Measurements from ENCODE around the gene OTP. TPM values are rescaled to one million over a fixed set of nuclear protein-coding genes. Genes with fewer than 3 reads are reported as not detected.

The OTP gene
- total RNA-seq, 2 donors from 2014 or later = not detected

DNA sequence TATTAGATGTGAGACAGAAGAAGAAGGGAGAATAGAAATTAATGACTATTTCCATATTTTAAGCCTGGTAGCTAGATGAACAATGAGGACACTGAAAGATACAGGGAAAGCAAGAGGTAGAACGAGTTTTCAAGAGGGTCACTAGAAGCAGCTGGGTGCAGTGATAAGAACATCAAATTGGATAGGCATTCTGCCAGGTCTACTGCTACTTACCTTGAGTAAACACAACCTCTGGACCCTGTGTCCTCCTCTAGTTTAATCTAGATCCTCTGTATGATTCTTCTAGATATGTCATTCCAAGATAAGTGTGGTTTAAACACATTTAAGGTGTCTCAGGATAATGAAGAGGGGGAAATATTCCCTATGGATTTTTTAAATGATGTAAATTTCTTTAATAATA lies 31.2 kb downstream of the OTP start:
- 67% methylated on average over 1 of the region's 1 CpG for WGBS
- TF ChIP-seq POLR2AphosphoS5 (IDR thresholded peaks at IDR 0.05) (no peak), POLR2A (IDR thresholded peaks at IDR 0.05) (no peak)
- TF ChIP-seq, protein P1, sequence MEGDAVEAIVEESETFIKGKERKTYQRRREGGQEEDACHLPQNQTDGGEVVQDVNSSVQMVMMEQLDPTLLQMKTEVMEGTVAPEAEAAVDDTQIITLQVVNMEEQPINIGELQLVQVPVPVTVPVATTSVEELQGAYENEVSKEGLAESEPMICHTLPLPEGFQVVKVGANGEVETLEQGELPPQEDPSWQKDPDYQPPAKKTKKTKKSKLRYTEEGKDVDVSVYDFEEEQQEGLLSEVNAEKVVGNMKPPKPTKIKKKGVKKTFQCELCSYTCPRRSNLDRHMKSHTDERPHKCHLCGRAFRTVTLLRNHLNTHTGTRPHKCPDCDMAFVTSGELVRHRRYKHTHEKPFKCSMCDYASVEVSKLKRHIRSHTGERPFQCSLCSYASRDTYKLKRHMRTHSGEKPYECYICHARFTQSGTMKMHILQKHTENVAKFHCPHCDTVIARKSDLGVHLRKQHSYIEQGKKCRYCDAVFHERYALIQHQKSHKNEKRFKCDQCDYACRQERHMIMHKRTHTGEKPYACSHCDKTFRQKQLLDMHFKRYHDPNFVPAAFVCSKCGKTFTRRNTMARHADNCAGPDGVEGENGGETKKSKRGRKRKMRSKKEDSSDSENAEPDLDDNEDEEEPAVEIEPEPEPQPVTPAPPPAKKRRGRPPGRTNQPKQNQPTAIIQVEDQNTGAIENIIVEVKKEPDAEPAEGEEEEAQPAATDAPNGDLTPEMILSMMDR (IDR thresholded peaks at IDR 0.05) = no peak
- no peaks in the 10 kb centered on the region for H3K4me1 ChIP-seq (replicated peaks)
- no peaks in the 10 kb centered on the region for H3K27me3 ChIP-seq (replicated peaks; ENCODE audit: insufficient read depth)
- no peak overlapping the region for H3K27ac ChIP-seq
- intact Hi-C loops (cut with DNase I) = no loop called here
- H3K9me3 ChIP-seq = no peaks in the 10 kb centered on the region
- H3K36me3 ChIP-seq = no peaks in the 10 kb centered on the region
- DNase-seq (ENCODE audit: low spot score) = no peak
- no peak overlapping the region for H3K4me3 ChIP-seq

- no peaks in the 10 kb centered on the region for H3K9me3 ChIP-seq
- no peaks in the 10 kb centered on the region for H3K36me3 ChIP-seq
- no peaks in the 10 kb centered on the region for H3K4me1 ChIP-seq (replicated peaks)
- TF ChIP-seq POLR2A (IDR thresholded peaks at IDR 0.05) (no peak), POLR2AphosphoS5 (IDR thresholded peaks at IDR 0.05) (no peak)
- TF ChIP-seq, protein P1 (IDR thresholded peaks at IDR 0.05) = no peak
- DNase-seq (ENCODE audit: low spot score) = no peak
- no peaks in the 10 kb centered on the region for H3K27me3 ChIP-seq (replicated peaks; ENCODE audit: insufficient read depth)
- intact Hi-C loops (cut with DNase I) = no loop called here
- no peak overlapping the region for H3K4me3 ChIP-seq
- H3K27ac ChIP-seq = no peak overlapping the region
Measured at GRCh38 chr5:77606279-77606678, 32.2 kb downstream of the OTP start.

DNA sequence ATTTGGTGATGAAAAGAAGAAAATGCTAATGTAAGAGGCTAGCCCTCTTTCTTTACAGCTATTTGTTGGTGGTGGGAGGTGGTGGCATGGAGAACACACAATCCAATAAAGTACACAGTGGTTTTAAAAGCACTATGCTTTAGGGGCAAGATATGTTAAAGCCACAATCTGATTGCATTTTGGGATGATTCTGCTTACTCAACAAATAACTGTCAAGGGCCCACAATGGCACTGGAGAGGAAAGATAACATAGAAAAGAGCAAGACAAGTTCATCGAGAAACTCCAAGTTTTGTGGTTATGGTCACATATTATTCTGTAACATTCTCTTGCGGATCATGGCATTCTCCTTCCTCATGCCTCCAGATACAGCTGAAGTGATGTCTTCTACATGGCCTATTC lies 38.8 kb downstream of the OTP start:
- Histone ChIP-seq H3K27ac (no peak overlapping the region), H3K9me3 (no peaks in the 10 kb centered on the region), H3K27me3 (replicated peaks; ENCODE audit: insufficient read depth) (no peaks in the 10 kb centered on the region), H3K4me1 (replicated peaks) (no peaks in the 10 kb centered on the region), H3K36me3 (no peaks in the 10 kb centered on the region), H3K4me3 (no peak overlapping the region)
- intact Hi-C loops (cut with DNase I) = no loop called here
- WGBS = 92% methylated on average over 2 of the region's 2 CpGs
- no peak for TF ChIP-seq POLR2AphosphoS5 (IDR thresholded peaks at IDR 0.05)
- TF ChIP-seq, protein P1 (IDR thresholded peaks at IDR 0.05) = no peak
- no peak for TF ChIP-seq POLR2A (IDR thresholded peaks at IDR 0.05)
- DNase-seq (ENCODE audit: low spot score) = no peak

DNA sequence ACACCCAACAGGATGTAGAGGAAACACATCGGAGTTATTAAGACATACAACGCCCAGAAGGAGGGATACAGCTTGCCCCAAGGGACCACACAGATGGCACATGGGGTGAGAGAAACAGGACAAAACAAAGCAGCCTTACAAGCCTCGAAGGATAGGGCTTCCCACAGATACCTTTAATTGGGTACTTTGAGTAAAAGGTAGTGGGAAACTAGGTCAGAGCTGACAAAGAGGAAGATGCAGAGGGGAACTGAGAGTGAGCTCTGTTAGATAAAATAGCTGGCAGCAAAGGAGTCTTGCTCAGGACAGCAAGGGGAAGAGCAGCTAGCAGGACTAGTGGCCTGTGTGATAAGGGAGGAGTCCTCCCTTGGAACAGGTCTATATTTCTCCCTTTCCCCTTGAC lies 48.2 kb downstream of the OTP start:
- no peak overlapping the region for H3K4me3 ChIP-seq
- H3K27me3 ChIP-seq (replicated peaks; ENCODE audit: insufficient read depth) = no peaks in the 10 kb centered on the region
- 70% methylated on average over 3 of the region's 3 CpGs for WGBS
- no peak for TF ChIP-seq POLR2AphosphoS5 (IDR thresholded peaks at IDR 0.05)
- TF ChIP-seq, protein P1 (IDR thresholded peaks at IDR 0.05) = no peak
- no peak for TF ChIP-seq POLR2A (IDR thresholded peaks at IDR 0.05)
- H3K36me3 ChIP-seq = no peaks in the 10 kb centered on the region
- no peaks in the 10 kb centered on the region for H3K9me3 ChIP-seq
- DNase-seq (ENCODE audit: low spot score) = no peak
- no peak overlapping the region for H3K27ac ChIP-seq
- H3K4me1 ChIP-seq (replicated peaks) = no peaks in the 10 kb centered on the region
- intact Hi-C loops (cut with DNase I) = no loop called here

- Histone ChIP-seq H3K4me3 (no peak overlapping the region), H3K4me1 (replicated peaks) (no peaks in the 10 kb centered on the region), H3K36me3 (no peaks in the 10 kb centered on the region), H3K9me3 (no peaks in the 10 kb centered on the region), H3K27me3 (replicated peaks; ENCODE audit: insufficient read depth) (no peaks in the 10 kb centered on the region), H3K27ac (no peak overlapping the region)
- intact Hi-C loops (cut with DNase I) = no loop called here
- no peak for DNase-seq (ENCODE audit: low spot score)
- TF ChIP-seq, protein P1 (IDR thresholded peaks at IDR 0.05) = no peak
- TF ChIP-seq POLR2A (IDR thresholded peaks at IDR 0.05) (no peak), POLR2AphosphoS5 (IDR thresholded peaks at IDR 0.05) (no peak)
Measured at GRCh38 chr5:77588175-77588574, 50.3 kb downstream of the OTP start.

All from prostate gland (tissue), 2 donors.